Stomach (tissue), 9 donors: ENCODE results near the gene EMC9. TPM values are rescaled to one million over a fixed set of nuclear protein-coding genes. Genes with fewer than 3 reads are reported as not detected.

Experiments
- DNase-seq, 2 donors: peaks; one replicate each; pipeline versions ENCODE4 v3.0.0 to v3.0.0-alpha.2; 2013 to 2019
- H3K27ac ChIP-seq, 5 donors: fragments of 200-600 bp in 4 of 5; sonication (generic) in 4 of 5; one replicate each; pipeline ENCODE4 v1.5.1; 2013 to 2019; ENCODE audit warnings: mild to moderate bottlenecking in 1 of 5, moderate library complexity in 1 of 5
- H3K27me3 ChIP-seq, 3 donors: fragments of 200-600 bp; sonication (generic); one replicate each; pipeline ENCODE4 v1.5.1; 2017 to 2019; ENCODE audit warnings: mixed run types in 1 of 3
- H3K36me3 ChIP-seq, 4 donors: fragments of 200-600 bp; sonication (generic); 1 replicate in 3 of 4; 2 replicates in 1 of 4; pipeline ENCODE4 v1.5.1; 2016 to 2019
- H3K4me1 ChIP-seq, 4 donors: fragments of 200-600 bp; sonication (generic); one replicate each; pipeline ENCODE4 v1.5.1; 2016 to 2019
- H3K4me3 ChIP-seq, 4 donors: fragments of 200-600 bp; sonication (generic) in 3 of 4; one replicate each; pipeline ENCODE4 v1.5.1; 2016 to 2019; ENCODE audit warnings: mild to moderate bottlenecking in 1 of 4
- H3K9me3 ChIP-seq, 4 donors: fragments of 200-600 bp; sonication (generic); one replicate each; pipeline ENCODE4 v1.5.1; 2016 to 2019
- CTCF ChIP-seq, 7 experiments: fragments of 450-650 bp in 4 of 7; fragments of 200-600 bp in 3 of 7; sonication (generic) in 3 of 7; IDR thresholded peaks; one replicate each; pipeline ENCODE4 v1.5.1; 2016 to 2019; ENCODE audit warnings: antibody characterized with exemption in 7 of 7, control low read depth in 2 of 7, mild to moderate bottlenecking in 1 of 7
- EP300 ChIP-seq: sonication (generic); formaldehyde crosslinking; IDR thresholded peaks from one replicate; pipeline ENCODE4 v1.6.1; 2017; ENCODE audit warnings: antibody characterized with exemption
- POLR2A ChIP-seq, 4 donors: fragments of 450-650 bp; IDR thresholded peaks; one replicate each; pipeline ENCODE4 v1.6.1; 2016; ENCODE audit warnings: antibody characterized with exemption in 4 of 4, control low read depth in 2 of 4, mild to moderate bottlenecking in 1 of 4, moderate library complexity in 1 of 4
- POLR2AphosphoS5 ChIP-seq, 3 donors: sonication (generic); formaldehyde crosslinking; IDR thresholded peaks; one replicate each; pipeline ENCODE4 v1.6.1; 2016; ENCODE audit warnings: antibody characterized with exemption in 3 of 3
- WGBS, 5 donors: extraction: QIAGEN DNeasy Blood & Tissue Kit in 3 of 5; methylation state at CpG; one replicate each; pipeline versions ENCODE4 v1.1.5 to v1.1.7; 2013 to 2018; 5-methylcytosine and 5-hydroxymethylcytosine counted together
- intact Hi-C: fragments of 100-400 bp; cut with DNase I; formaldehyde crosslinking; loops from one replicate; pipeline ENCODE4 v1.15.1; 2023; ENCODE audit warnings: low total_unique reads
- polyA plus RNA-seq, 3 donors: library from polyadenylated mRNA; stranded (reverse); fragments of 200-250 nt; gene quantifications; one replicate each; pipeline ENCODE4 v1.2.3, GENCODE V29; 2013
- total RNA-seq, 5 donors: library from RNA; depleted of rRNA; stranded (reverse); fragments of >200 nt; gene quantifications; one replicate each; pipeline versions ENCODE4 v1.1.0 to v1.2.3, GENCODE V29; 2014 to 2016
- donor health status: healthy with polysubstance abuse.
- donor health status: Bipolar disorder and iron deficiency.
- donor health status: healthy.

EMC9 gene
- total and polyA plus RNA-seq, 8 donors = 1.3 to 59.6 (median 18.7) TPM

- TF ChIP-seq POLR2AphosphoS5 (IDR thresholded peaks at IDR 0.05) = no peak
- TF ChIP-seq CTCF (IDR thresholded peaks at IDR 0.05) = no peak
- no peak for TF ChIP-seq POLR2A (IDR thresholded peaks at IDR 0.05)
- TF ChIP-seq EP300 = no peak
- 87 to 96% (median 93%) methylated on average over 9 to 16 of the region's 16 CpGs for WGBS, 5 donors
These were observed 43.0 kb downstream of the EMC9 start for GRCh38 chr14:24098229-24098926.

GRCh38 chr14:24096545-24097181, 44.7 kb downstream of the EMC9 start:
- no peak for DNase-seq
- no peak for TF ChIP-seq CTCF (IDR thresholded peaks at IDR 0.05)
- no peak for TF ChIP-seq EP300
- no peak for TF ChIP-seq POLR2AphosphoS5 (IDR thresholded peaks at IDR 0.05)
- TF ChIP-seq POLR2A (IDR thresholded peaks at IDR 0.05) = no peak
- Histone ChIP-seq H3K4me3 (no peak overlapping the region), H3K36me3 (peaks cover 0 to 37% (median 30%) of the 10 kb centered on the region in 4 donors), H3K27me3 (no peaks in the 10 kb centered on the region), H3K9me3 (no peaks in the 10 kb centered on the region), H3K27ac (no peak overlapping the region), H3K4me1 (peaks cover 7 to 43% (median 37%) of the 10 kb centered on the region in 4 donors)
- WGBS, 5 donors = 94 to 97% (median 95%) methylated on average over 8 of the region's 8 CpGs
- intact Hi-C loops = no loop called here

More at GRCh38 chr14:24098229-24098926, 43.0 kb downstream of the EMC9 start:
- H3K9me3 ChIP-seq = no peaks in the 10 kb centered on the region
- H3K27ac ChIP-seq = no peak overlapping the region
- DNase-seq = no peak
- no peaks in the 10 kb centered on the region for H3K27me3 ChIP-seq
- peaks cover 0 to 46% (median 40%) of the 10 kb centered on the region in 4 donors for H3K36me3 ChIP-seq
- H3K4me3 ChIP-seq = no peak overlapping the region
- H3K4me1 ChIP-seq = peaks cover 0 to 26% (median 26%) of the 10 kb centered on the region in 4 donors
- intact Hi-C loops = no loop called here

- H3K4me3 ChIP-seq = peak overlapping the region; percentile 70 to 85 (median 74)
- 57 to 63% (median 59%) methylated on average over 12 of the region's 12 CpGs for WGBS, 5 donors
- intact Hi-C loops = no loop called here
- H3K4me1 ChIP-seq = peaks cover 10 to 55% (median 40%) of the 10 kb centered on the region in 4 donors
- DNase-seq = peak in 1 of 2 donors; percentile 66
- H3K9me3 ChIP-seq = no peaks in the 10 kb centered on the region
- peak overlapping the region; percentile 94 to 99 (median 95) for H3K27ac ChIP-seq
- H3K36me3 ChIP-seq = peaks cover 0 to 27% (median 25%) of the 10 kb centered on the region in 4 donors
- no peak for TF ChIP-seq EP300
- no peak for TF ChIP-seq POLR2A (IDR thresholded peaks at IDR 0.05)
- no peak for TF ChIP-seq POLR2AphosphoS5 (IDR thresholded peaks at IDR 0.05)
- TF ChIP-seq CTCF (IDR thresholded peaks at IDR 0.05) = no peak
- no peaks in the 10 kb centered on the region for H3K27me3 ChIP-seq
These were observed 45.9 kb downstream of the EMC9 start for GRCh38 chr14:24095271-24096068.

- intact Hi-C loops = no loop called here
- H3K27me3 ChIP-seq = no peaks in the 10 kb centered on the region
- no peaks in the 10 kb centered on the region for H3K9me3 ChIP-seq
- H3K27ac ChIP-seq = peak overlapping the region; percentile 94 to 99 (median 95)
- DNase-seq = no peak
- peaks cover 0 to 21% (median 20%) of the 10 kb centered on the region in 4 donors for H3K36me3 ChIP-seq
- 8 to 12% (median 10%) methylated on average over 14 of the region's 14 CpGs for WGBS, 5 donors
- peaks cover 10 to 57% (median 40%) of the 10 kb centered on the region in 4 donors for H3K4me1 ChIP-seq
- TF ChIP-seq EP300 (no peak), CTCF (IDR thresholded peaks at IDR 0.05) (no peak), POLR2A (IDR thresholded peaks at IDR 0.05) (no peak), POLR2AphosphoS5 (IDR thresholded peaks at IDR 0.05) (no peak)
- H3K4me3 ChIP-seq = peak overlapping the region; percentile 70 to 85 (median 74)
These were observed 46.5 kb downstream of the EMC9 start for GRCh38 chr14:24094841-24095270.
